Measurements from ENCODE around the gene GCG.
A peak's percentile ranks its signal among the peaks of the same experiment; 100 is the strongest.

GCG gene

DNA sequence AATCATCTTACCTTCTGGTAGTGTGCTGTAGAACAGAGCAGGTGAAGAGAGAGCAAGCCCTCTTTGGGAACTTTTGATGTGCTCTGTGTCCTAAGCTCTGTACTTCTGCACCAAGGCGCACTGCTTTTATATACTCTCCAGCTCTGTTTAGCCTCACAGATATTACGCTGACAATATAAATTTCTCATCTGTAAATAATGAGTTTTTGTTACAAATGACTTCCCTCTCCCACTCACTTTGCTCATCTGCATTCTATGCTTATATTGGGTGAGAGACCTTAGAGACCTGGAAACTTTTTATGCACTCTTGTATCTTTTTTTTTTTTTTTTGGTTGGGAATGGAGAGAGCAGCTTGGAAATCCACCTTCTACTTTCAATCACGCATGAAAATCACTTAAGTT, at the start of gene GCG:
TSS of gene GCG (minus strand) at position 101 of the 400 bp plus-strand sequence. CDS start 3,069 bp downstream, outside the sequence.
- DNase-seq: no peak

DNA sequence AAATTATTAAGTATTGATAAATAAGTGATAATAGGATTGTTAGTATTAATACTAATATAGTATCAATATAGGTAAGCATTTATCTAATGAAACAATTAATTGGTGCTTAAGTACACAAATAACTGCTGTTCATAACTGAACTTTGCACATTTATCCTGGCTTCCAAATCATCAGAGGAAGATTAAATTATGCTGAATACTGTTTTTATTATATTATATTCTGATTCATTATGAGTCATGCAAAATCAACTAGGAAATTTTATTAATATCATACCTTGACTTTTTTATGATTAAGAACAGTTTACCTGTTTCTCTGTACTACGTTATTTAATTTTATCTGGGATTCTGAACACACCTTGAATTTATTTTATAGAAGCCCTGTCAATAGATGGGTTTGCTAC, 48.6 kb upstream of the GCG start:
- DNase-seq: no peak

DNA sequence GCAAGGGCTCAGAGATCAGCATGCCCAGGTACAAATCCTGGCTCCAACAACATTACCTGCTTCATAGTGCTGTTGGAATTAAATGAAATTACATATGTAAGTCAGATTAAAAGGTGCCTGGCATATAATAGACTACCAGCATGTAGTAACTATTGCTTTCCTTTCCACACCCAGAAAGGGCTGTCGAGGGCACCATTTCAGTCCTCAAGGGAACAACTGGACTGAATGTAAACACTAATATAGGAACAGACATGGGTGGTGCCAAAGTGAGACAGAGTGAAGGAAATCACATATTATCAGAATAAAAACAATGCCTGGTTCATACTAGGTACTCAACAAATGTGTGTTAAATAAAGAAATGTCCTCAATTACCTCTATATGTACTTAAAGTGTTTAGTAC, 47.9 kb upstream of the GCG start:
- DNase-seq: no peak

DNA sequence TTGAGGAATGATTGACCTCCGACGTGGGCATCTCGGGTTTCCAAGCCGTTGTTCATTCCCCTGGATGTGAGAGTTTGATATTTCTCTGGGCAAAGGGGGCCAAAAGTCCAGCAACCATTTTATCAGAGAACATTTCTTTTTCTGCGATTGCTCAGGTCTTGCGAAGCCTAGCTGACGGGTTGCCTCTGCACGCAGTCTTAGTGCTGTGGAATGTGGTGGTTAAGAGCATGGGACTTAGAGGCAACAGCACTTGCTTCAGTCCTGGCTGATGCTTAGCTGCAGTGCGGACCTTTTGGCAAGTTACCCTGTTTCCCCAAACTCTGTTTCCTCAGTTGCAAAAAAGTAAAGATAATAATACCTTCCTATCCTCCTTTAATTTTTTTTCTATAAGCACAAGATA, 46.2 kb upstream of the GCG start:
- no peak for DNase-seq

DNA sequence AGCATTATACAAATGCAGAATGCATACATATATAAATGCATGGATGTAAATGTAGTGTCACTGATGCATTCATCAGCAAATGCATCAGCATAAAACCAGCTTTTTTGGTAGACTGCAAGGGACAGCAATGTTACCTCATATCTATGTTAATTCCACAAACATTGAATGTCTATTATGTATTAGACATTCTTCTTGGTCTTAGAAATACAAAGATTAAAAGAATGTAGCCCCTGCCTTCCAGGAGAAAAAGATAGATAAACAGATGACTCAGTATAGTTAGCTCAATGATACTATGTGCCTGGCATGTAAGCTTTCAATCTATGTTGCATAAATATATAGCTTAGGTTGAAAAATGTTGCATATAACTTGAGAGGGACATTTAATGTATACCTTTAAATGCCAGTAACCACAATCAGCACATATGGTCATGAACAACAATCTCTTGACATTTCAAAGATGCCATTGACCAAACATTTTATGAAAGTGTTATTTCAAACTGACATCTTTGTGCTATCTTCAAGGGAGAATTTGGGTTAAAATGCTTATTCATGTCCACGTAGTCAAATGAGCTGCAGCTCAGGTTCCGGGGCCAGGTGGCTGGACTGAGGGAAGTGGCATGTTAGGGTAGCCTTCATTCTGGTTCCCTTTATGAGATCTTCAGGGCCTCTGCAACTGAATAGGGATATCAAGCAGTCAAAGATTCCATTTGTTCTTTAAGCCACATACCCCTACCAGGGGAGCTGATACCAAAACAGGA, 45.2 kb upstream of the GCG start:
- DNase-seq: no peak

DNA sequence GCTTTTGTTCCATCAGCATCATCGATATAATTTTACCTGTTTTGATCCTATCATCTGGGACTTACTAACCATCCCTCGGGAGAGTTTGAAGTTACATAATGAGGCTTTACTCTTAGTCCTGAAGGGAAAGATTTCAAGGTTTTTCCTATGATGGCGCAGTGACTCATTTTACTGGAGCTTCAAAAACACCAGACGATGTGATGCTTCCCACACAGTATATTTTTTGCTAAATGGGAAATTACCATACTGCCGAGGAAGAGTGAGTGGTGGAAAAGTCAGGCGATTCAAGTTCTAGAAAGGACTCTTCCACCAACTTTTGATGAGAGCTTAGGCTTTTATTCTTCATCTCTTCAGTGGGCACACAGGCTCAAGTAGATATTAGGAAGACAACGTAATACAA, 44.6 kb upstream of the GCG start:
- no peak for DNase-seq

DNA sequence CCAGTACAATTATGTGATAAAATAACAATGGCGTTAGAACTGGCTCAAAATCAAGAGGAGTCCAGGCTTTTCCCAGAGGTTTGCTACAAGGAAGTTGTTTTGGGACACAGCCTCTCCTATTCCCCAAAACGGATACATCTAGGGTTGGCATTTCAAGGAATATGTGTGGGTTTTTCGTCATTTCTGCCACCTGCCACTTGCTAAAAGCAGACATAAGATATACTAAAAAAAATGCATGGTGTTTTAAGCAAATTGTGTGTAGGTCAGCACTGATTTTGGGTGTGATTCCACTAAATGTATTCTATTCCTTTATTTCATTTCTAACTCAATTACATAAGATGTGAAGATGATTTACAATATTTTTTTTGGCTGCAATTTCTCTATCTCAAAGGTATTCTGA, 36.4 kb upstream of the GCG start:
- DNase-seq: no peak

DNA sequence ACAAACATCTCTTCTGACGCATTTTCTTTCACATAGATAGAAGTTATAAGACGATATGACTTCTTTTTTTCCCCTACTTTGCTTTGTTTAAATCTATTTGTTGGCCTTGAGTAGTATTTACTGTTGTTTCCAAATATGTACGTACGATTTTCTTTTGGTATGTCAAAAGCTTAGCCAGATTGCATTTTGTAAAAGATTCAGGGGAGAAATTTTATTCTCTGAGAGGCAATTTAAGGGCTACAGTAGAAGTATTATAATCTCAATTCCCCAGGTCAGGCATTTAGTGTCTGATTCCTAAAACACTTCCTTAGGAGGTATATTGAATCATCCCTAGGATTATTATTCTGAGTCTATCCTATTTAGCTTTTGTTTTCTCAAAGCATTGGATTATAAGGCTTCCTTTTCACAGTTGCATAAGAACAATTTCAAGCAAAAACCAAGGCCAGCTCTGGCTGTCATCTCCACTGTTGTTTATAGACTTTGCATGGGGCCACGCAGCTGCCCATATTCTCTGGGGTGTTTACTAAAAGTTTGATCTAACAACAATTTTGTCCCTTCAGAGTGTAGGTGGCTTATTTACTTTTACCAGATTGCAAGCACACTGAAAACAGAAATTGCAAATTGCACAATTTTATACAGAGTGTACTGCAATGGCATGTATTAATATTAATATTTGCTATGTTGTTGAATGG, 33.6 kb upstream of the GCG start:
- DNase-seq: no peak

DNA sequence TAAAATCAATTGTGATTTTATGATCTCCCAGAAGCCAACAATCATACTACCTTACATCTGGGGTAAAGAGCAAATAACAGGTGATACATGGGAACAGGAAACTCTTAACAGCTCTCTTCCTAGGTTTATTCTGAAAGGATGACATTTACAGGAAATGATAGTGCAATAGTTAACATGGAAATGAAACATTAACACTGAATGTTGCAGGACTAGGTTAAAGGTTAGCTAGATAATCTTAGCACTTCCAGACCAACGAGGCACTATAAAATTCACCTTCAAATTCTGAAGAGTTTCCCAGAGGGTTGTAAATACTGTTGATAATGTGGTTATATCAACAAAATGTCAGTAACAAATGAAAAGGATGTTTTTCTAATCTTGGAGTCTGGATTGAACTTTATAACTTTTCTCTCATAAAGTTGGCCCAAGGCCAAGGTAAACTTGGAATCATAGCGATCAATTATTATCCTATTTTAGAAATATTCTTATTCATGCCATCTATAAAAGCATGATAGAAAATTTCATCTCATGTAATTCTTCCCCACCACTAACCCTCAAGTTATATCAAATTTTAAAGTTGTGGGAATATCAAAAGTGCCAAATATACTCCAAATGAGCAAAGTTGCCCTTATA, 32.9 kb upstream of the GCG start:
- no peak for DNase-seq

DNA sequence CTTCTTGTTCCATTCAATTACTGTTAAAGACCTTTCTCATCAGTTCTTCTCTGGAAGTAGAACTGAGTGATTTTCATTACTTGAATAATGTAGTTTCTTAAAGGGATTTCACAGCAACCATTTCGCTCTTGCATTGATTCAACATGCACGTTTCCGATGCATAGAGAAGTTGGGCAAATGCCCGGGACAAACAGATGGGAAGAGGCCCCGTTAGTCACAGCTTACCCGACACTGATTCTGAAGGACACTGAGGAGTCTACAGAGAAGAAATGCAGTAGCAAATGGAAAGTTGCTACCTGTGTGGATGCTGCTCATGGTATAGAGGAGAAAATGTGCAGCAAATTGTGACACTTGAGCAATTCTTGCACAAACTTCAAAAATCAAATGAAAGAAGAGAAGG, 32.3 kb upstream of the GCG start:
- DNase-seq: no peak

DNA sequence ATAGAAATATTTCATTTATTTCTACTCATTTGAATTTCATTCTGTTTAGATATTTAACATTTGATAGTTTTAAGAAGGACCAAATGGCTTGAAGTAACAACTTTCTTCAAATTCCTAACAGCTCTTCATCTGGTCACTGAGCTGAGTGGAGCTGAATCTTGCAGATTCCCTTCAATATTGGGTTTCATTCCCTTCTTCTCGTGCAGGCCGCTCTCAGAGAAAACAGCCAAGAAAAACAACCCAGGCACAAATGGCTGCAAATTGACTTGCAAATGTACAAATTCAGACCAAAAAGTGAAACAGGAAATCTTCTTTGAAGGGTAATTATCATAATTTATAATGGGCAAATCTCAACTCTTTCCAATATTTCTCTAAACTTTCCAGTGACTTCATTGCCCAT, 30.3 kb upstream of the GCG start:
- DNase-seq: no peak

DNA sequence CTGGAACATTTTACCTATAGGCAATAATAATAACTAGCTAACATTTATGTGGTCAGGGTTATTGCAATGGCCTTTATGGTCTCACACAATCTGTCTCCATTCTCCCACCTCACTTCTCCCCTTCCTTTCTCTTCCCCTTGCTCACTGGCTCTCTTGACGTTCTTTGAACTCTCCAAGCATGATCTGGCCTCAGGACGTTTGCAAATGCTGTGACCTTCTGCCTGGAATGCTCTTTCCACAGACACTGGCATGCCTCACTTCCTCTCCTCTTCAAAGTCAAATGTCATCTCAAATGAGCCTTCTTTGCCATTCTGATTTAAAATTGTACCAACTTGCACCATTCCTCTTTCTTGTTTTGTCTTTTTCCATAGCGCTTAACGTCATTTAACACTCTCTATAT, 25.3 kb upstream of the GCG start:
- no peak for DNase-seq

DNA sequence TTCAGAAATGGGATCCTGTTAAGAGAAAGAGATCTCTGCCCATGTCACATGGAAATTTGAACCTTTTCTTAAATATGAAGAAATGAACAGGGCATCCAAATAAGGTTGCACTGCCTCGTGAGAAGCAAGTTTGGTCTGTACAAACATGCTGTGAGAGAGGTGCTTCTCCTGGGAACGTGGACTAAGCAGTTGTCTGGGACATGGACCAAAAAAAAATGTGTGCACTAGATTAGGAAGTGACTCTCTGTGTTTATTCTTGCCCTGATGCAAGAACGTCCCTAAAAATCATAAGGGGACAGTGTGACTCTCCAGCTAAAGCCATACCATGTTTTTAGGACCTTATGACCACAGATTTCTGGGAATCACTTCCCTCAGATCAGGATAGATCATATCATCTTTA, 23.7 kb upstream of the GCG start:
- no peak for DNase-seq

DNA sequence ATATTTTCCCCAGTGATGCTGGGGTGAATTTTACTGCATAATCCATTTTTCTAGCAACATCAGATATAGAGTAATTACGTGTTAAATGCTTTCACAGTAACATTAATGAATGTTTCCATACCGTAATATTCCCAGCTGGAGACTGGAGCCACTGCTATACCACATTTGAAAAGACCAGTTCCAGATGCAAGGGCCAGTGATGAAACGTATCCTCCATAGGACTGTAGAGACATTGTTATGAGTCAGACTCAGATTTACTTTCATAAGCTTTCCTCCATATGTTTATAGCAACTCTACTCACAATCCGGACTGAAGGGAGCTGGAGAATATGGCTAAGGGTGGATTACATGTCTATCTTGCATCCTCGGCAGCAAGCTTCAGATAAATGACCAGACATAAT, 22.7 kb upstream of the GCG start:
- DNase-seq: no peak

DNA sequence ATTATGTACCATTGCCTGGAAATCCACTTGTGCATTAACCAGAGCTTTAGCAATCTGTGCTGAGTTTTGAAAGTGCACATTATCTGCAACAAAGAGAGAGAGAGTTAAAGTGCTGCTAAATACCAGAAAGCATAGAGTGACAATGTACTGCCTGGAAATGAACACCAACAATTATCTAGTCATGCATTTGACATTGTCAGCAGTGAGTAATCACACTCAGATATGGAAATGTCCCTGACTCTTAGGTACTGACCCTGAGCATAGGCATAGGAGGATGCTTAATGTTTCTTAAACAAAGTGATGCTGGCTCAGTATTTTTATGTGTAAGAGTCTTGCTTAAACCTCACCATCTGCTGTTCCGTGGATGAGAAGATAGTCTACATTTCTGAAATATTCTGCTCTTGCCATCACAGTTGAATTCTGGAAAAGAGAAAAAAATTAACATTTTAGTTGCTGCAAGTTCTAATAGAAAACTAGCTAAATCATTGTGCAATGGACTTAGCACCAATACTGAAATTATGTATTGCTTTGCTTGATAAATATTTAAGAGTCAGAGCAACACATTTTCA, 20.8 kb upstream of the GCG start:
- no peak for DNase-seq

DNA sequence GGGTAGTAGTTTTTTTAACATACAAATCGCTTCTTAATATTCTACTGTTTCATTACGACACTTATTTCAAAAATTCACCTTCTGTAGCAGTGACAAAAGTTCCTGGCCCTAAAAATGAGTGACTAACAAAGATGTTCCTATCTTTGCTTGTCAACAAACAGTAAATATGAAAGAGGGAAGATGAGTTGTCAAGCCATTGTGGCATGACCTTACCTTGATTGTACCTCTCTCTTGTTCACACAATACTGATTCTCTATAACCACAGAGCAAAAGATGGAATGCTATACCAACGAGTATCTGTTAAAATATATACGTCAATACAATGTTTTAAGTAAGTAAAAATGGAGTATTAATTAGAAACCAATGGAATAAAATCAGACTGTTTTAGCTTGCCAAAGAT, 14.7 kb upstream of the GCG start:
- DNase-seq: no peak

DNA sequence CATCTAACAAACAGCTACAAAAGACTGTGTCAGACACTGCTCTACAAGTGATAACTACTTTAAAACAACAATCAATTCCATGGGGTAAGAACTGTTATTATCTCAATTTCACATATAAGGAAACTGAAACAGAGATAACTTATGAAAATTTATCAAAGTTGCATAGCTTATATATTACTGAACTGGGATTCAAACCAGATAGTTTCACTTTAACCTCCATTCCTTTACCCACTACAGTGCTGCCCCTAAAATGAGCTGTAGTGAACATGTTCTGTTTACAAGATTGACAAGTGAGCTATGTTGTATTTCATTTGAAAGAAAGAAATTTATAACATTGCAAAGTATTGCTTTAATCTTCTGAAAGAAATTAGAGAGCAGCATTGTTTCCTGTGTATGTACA, 14.1 kb upstream of the GCG start:
- DNase-seq: no peak

DNA sequence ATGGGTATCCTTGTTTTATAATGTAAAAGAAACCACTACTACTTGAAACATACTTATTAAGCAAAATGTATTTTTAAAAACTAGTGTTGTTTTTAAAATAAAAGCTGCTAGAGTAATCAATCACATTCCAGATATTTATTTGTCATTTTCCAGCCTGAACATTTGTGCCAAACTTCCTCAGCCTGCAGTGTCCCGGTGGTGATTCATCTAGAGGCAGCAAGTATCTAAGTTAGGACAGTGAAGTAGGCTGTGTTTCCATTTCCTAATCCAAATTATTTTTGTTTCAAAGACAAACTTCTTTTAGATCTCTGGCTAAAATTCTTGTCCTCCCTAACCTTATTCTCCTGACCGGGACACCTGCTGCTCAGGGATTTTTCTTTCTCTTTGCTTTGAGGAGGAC, 12.8 kb upstream of the GCG start:
- DNase-seq: no peak

DNA sequence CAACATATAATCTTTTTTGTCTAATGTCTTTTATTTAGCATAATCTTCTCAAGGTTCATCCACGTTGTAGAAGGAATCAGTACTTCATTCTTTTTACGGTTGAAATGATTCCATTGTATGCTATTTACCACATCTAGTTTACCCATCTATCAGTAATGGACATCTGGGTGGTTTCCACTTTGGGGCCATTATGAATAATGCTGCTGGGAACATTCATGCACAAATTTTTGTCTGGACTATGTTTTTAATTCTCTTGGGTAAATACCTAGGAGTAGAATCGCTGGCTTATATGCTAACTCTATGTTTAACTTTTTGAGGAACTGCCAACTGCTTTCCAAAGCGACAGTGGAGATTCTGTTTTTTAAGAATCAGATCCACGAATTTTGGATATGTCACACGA, 7.4 kb upstream of the GCG start:
- no peak for DNase-seq

DNA sequence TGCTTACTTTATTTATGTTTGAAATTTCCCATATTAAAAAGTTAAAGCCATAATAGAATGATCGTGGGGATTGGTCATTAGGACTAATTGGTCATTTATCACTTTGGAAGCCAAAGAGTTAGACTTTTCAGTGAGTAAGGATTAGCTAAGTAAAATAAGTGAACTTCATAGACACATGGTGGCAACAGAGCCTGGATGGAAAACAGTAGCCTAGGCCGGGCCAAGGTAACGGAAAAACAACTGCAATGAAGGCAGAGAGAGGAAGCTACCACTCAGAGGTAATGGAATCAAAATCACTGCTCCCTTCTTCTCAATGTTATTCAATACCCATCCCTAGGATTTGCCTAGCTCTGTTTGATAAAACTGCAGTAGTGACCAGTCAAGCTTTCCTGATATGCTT, 4.1 kb upstream of the GCG start:
- DNase-seq: no peak

DNA sequence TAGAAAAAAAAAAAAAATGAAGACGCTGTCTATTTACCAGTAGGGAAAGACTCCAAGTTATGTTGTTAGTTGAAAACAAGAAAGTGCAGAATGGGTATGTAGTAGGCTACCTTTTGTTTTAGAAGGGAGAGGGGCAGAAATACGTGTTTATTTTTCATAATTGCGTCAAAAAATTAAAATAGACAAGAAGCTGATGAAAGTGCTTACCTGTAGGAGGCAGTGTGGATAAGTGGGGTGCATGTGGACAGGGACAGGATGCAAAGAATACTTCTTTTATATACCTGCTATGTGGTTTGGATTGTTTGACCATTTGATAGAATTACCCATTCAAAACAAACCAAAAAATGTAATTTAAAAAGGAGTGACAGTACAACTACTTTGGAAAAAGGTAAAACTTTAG, 3.0 kb upstream of the GCG start:
- DNase-seq: no peak

DNA sequence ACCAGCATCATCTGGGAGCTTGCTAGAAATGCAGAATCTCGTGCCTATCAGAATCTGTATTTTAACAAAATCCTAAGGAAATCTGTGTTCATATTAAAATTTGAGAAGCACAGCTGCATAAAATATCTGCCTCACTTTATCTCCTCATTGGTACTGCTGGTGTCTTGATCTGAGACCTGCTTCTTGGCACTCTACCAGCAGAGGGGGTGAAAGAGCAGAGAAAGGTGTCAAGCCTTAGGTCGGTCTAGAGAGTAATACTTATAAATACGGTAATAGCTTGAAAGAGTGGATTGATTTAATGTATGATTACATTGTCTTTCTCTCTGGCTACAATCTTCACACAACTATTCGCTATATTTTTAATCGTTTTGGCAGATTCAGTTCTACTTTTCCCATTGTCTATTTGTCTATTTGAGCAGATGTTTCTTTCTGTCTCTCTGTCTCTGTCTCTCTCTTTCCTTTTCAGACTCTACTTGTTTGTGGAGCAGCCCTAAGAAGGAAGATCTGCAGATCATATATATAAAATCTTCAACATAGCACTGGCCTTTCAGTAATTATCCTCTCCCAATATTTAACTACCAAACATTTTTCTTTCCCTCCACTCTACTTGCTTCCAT, 1.7 kb upstream of the GCG start:
- peak; percentile 81 for DNase-seq

DNA sequence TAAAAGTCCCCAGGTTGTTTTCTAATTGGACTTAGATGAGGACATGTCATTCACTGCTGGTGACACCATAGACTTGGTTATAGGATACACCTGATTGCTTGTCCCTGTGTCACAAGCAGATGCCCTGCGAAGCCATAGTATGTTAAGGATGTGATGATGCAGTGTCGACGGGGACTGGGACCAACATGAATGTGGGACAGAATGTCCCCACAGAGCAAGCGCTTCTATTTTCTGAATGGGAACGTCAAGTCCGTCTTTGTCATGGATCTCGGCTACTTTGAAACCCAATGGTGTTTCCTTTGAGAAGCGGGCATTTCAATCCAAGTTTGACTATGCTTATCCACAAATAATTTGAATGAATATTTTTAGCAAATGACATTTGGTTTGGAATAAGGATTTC, 2.1 kb downstream of the GCG start:
- no peak for DNase-seq

DNA sequence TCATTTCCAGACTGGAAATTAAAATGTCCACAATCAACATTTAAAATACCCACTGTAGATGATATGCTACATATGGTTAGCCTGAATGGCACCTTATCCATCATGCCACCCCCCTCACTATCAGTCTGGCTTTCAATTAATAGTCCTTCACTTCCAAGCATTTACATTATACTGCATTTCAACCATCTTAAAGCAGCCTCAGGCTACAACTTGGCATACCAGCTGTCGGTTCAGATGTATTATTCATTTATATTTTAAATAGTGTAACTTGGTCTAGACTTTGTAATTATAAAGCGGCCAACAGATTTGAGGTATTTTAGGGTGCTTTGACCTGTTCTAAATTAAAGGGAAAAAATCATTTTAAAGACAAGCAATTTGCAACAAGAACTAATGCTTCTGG, 2.6 kb downstream of the GCG start:
- no peak for DNase-seq

All from activated CD4-positive, alpha-beta T cell treated with anti-CD3 and anti-CD28 coated beads, Interleukin-2, Interleukin-6, amounts not matched to agents 100 ng/mL and 50 ng/mL, durations not matched to agents 16 hours and 8 hours (primary cell).